GM18909 (cell line): ENCODE results near the gene LBX2.

ENCODE experiments used
- ATAC-seq: cut with Tn5 transposase; IDR thresholded peaks from one replicate; pipeline ENCODE4 v1.9.1; 2021; ENCODE audit warnings: mild to moderate bottlenecking; ENCODE audit not compliant: unreplicated experiment, poor library complexity

The LBX2 gene

DNA sequence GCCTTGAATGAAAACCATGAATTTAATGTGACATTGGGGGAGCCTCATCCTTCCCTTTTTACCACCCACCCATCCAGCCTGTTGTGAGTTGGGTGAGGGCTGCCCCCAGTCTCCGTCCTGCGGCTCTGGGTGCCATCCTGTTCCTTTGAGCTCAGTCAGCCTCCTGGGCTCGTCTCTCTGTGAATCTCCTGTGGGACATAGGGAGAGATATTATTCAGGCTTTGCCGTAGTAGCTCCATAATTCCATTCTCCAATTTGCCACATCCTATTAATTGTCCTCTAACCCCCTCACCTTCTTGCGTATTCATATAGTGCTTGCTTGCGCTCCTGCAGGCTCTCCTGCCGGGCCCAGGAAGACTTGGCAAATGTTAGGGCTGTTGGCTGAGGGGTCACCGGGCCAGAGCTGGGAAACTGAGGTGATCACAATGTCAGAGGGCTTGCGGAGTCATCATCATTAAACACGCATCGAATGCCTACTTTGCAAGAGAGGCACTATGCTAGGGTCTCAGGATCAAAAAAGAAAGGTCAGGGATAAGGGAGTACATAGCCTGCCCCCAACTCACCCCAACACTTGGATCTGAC lies 27.3 kb upstream of the LBX2 start:
- ATAC-seq = no peak

DNA sequence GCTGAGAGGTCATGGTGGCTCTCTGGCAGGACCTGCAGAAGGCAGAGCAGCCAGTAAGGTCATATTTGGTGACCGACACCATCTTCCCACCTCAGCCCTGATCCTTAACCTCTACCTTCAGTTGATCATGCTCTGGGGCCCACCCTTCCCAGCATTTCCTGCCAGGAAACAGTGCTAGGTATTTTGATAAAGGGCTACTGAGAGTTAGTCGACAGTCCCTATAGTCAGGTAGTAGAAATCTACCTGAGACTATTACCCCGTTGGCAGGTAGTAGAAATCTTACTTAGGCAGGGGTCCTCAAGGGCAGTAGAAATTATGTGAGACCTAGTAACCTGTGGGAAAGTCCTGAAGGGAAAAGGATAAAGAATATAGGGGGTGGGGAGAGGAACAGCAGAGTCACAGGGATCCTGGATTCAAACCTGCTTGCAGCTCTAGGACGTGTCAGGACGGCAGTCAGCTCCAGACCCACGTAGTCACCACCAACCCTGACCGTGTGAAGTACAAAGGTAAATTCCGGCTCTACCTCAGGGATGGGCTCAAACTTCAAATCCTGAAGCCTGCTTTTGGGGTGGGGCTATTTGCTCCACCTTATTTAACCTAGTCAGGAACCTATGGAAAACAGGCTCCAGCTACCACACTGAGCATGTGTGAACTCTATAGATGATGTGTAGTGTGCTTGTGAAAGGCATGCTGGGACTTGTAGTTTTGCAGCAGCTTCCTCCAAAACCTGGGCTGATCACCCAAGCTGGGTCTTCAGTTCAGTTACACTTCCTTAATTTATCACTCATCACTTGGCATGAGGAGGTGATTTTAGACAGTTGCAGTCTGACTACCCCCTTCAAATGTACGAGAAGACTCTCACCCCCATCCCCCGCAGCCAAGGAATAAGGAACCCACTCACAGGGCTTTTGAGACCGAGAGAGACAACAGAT lies 26.6 kb upstream of the LBX2 start, which contains the start of gene DQX1:
Gene DQX1, minus strand, starts transcription at position 515 of the 932 bp plus-strand sequence. Its CDS starts 502 bp downstream, at position 13.
- ATAC-seq = no peak

DNA sequence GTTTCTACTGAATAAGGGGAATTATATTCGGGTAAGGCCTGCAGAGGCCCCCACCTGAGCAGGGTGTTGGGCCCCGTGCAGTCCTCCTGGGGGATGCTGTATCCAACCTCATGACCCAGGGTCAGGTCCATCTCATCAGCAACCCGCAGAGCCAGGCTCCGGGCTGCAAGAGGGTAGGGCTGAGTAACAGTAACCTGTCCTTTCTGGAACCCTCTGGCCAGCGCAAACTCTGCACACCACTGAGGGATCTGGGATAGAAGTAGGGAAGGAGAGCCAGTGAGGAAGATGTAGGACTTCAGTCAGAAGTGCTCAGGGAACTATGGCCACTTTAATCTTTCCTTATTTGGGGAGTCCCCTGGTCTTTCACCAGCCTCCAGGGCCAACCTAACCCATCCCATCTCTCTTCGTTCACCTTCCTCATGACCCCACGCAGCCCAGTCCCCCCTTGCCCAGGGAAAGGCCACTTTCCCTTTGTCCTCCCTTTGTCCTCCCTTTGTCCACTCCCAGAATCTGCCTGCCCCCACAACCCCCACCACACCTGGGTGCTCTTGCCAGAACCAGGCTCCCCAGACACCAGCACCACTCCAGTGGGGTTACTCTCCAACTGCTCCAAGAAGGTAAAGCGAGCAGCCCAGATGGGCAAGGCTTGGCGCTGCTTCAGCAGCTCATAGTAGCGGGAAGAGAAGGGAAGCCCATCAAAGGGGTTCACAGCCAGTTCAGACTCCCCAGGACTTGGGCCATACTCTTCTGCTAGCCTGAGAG lies 25.7 kb upstream of the LBX2 start:
- no peak for ATAC-seq

DNA sequence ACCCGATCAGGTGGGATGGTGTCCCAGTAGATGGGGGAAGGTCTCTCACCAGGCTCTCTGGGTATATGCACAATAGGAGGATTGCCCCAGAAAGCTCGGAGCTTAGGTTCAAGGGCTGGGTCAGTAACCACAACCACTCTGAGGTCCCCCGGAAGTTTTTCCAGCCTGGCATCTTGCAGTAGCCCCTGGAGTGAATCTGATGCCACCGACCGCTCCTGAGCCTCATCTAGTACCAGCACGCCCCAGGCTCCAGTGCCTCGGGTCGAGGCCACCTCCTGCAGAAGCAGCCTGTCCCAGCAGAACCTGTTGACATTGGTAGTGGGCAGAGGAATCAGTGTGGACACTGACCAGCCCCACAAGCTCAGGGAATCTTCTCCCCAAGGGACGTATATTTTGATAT lies 24.6 kb upstream of the LBX2 start:
- ATAC-seq = no peak

DNA sequence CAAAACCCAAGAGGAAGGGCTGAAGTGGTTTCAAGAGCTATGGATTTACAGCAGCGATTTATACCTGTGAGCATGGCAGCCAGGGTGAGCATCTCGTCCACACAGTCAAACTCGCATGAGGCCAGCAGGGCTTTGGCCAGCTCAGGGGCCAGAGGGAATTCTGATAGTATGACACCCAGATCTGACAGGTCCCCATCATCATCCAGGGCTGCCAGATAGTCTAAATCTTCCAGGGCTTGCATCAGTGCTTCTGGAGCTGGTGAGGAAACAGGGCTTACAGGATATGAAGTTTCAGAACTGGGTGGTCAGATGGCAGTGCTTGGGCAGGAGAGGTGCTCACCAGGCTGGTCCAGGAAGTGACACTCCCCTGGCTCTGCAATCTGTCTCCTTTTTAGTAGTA lies 23.1 kb upstream of the LBX2 start:
- ATAC-seq = no peak

DNA sequence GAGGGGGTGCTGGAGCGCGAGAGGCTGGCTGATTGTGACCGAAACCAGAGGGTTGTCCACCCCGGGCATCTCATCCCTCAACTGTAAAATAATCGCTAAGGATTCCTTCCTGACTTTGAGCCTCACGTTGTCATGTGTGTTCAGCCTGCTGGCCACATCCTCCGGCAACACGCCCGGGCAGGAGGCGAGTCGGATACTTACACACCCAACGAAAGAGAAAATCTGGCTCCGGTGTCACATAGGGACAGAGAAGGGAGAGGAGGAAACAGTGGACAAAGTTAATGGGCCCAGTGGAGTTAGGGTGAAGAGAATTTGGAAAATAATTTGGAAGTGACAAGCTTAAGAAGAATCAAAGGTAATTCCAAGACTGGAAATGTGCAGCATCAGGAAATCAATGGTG lies 17.2 kb upstream of the LBX2 start:
- ATAC-seq = no peak

DNA sequence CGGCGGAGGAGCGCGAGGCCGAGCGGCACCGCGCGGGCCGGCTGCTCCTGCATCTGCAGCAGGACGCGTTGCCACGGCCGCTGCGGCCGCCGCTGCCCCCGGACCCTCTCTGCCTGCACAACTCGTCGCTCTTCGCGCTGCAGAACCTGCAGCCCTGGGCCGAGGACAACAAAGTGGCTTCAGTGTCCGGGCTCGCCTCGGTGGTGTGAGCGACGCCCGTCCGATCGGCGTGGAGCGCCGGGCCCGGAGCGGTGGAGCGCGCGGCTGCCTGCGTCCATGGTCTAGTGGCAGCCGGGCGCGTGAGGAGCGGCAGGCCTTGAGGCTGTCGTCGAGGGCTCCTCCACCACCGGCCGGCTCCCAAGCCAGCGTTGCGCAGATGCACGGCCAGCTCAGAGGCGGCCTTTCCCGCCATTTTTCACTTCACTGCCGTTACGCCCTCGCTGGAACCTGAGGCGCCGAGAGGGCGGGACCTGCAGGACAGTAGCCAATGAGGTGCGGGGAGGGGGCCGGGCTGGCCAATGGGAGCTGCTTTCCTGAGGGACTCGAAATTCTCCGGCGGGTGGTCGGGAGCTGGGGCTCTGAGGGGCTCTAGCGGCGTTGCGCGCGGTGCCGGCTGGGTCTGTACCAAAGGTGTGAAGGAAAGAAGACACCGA lies 16.7 kb upstream of the LBX2 start:
- peak; percentile 78 for ATAC-seq

DNA sequence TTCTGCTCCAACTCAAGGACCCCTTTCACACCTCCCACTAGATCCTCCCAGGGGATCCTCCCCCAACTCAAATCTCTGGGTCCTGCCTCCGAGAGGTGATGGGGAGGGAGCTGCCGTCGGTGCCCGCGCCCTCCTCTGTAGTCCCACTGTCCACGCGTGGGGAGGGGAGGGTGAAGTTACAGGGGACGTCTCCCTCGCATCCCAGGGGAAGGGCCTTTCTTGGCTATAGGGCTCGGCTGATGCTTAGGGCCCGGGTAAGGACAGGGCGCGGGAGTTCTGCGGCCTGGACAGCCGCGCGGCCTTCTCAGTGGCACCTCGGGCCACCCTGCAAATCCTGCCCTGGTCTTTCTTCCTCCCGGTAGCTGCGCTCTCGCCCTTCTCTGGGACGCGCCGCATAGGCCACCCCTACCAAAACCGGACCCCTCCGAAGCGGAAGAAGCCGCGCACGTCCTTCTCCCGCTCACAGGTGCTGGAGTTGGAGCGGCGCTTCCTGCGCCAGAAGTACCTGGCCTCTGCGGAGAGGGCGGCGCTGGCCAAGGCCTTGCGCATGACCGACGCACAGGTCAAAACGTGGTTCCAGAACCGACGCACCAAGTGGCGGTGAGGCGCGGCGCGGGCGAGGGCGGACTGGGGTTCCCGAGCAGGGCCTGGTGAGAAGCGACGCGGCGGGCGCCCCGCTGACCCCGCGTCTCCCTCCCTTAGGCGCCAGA lies 16.0 kb upstream of the LBX2 start:
- ATAC-seq = peak; percentile 10

DNA sequence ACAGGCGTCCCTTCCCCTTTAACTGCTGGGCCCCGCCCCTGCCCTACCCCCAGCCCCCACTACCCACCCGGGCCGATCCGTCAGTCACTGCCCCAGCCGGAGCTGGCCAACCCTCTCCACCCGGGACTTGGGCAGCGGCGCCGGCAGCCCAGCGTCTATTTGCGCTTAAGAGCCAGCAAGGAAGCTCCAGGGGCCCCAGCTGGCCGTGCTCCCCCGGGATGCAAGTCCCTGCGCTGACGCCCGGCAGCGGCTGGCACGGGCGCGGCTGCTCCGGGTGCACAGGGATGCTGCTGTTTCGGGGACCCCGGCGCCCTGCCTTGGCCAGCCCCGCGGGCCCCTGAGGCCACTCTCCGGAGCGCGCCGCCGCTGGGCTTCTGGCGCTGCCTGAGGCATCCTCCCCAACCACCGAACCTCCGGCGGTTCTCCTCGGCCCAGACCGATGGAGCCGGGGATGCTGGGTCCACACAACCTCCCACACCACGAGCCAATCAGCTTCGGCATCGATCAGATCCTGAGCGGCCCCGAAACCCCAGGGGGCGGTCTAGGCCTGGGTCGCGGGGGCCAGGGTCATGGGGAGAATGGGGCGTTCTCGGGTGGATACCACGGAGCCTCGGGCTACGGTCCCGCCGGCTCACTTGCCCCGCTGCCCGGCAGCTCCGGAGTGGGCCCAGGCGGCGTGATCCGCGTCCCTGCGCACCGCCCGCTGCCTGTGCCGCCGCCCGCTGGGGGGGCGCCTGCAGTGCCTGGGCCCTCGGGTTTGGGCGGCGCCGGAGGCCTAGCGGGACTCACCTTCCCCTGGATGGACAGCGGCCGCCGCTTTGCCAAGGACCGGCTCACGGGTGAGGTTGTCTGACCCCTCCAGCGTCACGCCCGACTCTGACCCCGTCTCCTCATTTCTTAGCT lies 15.2 kb upstream of the LBX2 start, which contains the start of gene TLX2:
Gene TLX2, plus strand, starts transcription at position 83 of the 903 bp plus-strand sequence. Its CDS starts 357 bp downstream, at position 440.
- no peak for ATAC-seq

DNA sequence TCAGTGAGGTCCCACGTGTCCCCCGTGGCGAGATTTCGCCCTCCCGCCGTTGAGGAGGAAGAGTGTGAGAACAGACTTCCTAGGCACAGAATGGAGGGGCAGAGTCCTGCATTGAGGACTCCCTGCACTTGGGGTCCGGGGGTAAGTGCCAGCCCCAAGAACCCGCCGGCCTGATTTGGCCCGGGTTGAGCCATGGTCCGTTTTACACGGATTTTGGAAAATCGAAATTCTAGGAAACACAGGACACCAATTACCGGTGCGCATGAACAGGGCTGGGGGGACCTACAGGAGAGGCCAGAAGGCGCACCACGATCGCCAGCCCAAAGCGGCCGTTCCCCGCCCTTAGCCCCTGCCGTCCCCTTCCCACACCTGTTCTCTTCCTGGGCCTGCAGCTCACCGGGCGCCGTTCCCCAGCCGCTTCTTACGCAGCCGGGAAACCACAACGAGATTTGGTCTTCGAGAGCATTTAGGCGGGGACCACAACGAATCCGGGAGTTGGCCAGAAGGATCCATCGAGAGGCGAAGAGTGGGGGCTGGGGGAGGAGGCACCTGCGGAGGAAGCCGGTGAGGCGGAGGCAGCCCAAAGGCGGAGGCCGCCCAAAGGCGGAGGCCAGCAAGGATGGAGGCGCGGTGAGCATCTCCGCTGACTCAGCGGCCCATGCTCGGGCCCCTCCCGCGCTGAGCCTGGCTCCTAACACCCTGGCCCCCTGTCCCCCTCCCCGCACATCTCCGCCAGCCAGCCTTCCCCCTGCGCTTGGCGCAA lies 14.4 kb upstream of the LBX2 start:
- ATAC-seq = no peak

DNA sequence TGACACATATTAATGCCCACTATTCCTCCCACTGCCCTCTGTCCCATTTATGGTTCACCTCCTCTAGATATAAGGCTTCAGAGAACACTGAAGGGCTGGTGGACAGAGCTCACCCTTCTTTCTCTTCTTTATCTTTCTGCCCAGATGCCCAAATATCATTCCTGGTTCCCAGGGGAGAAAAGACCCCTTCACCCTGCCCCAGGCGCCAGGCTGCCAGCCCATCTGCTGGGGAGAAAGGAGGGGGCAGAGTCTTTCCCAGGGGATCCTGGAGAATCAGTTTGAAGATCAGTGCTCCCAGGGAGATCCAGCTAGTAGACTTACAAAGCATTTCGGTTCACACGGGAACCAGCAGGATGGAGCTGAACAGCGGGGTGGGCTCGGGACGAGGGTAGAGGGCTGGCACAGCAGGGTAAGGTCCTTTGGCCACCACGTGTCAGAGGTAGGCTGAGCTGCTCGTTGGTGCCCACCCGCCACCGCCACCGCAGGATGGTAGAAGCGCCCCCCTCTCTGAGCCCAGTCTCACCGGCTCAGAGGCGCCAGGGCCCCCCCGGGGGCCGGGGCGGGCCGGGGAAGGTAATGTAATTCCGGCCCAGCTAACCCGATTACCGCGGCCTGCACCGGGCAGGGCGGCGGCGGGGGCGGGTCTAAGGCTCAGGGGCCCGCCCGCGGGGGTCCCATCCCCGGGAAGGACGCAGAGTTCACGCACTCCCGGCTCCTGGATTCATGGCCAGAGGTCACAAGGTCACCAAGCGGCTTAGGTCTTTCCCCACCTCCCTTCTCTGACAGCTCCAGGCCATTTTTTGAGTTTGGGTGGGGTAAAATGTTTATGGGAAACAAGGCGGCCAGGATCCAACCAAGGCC lies 13.6 kb upstream of the LBX2 start:
- ATAC-seq = no peak

DNA sequence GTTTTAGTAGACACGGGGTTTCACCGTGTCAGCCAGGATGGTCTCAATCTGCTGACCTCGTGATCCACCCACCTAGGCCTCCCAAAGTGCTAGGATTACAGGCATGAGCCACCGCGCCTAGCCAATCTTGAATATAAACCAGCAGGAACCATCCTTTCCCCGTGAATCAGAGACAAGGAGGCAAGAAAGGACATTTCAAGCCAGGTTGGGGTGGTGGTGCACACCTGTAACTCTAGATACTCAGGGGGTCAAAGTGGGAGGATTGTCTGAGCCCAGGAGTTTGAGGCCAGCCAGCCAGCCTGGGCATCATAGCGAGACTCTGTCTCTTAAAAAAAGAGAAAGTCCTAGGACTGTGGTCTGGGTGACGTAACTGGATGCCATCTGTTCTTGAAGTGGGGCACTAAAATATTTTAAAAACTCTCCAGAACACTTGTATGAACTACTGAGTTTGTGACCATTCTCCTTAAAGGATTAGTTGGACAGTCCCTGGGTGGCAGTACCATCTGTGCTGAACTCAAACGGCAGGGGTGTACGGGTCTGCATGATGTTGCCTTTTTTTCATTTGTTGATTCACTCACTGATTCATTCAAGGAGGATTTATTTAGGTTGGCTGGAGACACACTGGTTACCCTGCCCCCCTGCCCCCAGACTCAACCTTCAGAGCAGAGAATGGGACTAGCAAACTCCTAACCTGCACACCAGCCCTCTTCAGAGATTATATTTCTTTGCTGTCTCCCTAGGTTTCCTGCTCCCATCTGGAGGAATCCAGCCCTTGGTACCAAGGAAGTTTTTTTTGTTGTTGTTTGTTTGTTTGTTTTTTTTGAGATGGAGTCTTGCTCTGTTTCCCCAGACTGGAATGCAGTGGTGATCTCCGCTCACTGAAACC lies 11.9 kb upstream of the LBX2 start:
- ATAC-seq = no peak

DNA sequence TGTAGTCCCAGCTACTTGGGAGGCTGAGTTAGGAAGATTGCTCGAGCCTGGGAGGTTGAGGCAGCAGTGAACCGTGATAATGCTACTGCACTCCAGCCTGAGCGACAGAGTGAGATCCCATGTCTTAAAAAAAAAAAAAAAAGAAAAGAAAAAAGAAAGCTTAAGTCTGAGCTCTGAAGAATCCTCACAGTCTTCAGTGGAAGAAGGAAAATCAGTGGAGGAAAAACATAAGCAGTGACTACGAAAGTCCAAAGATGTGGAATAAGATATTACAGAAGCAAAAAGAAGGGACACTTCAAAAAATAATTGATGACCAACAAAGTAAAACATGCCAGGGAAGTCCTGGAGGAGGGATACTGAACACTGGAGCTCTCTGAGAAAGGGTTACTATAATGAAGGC lies 10.9 kb upstream of the LBX2 start:
- no peak for ATAC-seq

DNA sequence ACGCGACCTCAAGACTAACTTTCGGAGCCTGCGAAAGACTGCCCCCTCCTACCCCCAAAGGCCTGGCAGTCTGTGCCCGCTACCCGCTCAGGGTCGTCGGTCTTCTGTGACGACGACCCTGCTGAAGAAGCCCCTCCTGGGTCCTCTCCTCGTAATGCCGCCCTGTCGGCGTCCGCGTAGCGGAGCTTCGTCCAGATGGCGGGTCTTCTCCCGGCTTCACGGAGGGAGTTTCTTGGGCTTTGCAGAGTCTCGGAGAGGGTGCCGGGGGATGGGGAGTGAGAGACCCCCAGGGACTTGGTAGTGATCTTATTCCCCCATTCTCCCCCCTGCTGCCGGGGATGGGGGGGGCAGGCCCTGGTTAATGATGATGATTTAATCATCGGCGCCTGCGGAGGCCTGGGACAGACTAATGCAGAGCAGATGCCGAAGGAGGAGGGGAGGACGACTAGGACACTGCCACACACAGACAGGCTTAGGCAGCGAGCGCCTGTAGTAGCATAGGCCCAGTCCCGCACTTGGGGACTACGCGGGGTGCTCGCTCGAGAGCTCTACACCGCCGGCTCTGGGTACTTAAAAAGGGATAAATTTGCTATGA lies 8.6 kb upstream of the LBX2 start:
- peak; percentile 13 for ATAC-seq

DNA sequence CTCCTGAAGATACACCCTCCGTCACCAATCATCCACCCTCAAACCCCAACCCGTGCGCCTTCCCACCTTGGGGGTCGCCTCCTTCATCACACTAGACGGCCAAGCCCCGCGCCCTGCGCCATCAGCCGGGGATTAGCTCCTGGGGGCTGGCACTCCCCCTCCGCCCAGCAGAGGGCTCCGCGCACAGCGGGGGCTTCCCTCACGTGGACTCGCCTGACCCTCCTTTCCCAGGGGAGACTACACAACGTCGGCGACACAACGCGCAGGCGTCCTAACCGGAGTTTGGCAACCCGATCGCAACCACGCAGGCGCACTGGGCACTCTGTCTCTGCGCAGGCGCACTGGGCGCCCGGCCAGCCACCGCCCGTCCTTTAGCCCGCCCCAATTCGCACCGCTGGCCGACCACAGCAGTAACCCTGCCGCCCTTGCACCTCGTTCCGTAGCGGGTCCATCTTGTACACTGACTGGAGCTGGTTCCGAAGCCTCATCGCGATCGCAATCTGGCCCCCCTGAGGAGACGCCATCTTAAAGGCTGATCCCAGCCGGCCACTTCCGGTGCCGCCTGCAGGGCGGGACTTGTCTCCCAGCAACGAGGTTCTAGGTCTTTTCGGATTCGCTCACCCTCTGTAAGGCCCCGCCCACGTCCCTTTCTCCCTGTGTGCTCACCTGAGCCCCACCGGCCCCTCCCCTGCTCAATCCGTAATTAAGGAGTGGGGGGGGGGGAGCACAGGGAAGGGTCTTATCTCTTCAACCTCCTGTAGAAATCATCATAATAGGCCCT lies 7.9 kb upstream of the LBX2 start, which contains the start of gene PCGF1:
Gene PCGF1, minus strand, starts transcription at position 551 of the 781 bp plus-strand sequence. Its CDS starts 27 bp downstream, at position 524.
- ATAC-seq = peak; percentile 90
